ENCODE results near the gene JMJD4. TPM values are rescaled to one million over a fixed set of nuclear protein-coding genes. Genes with fewer than 3 reads are reported as not detected.

The JMJD4 gene
- total RNA-seq, 4 donors from 2014 or later = 13.4 to 20.0 (median 16.7) TPM

GRCh38 chr1:227768640-227769039 lies 33.5 kb upstream of the JMJD4 start:
- Histone ChIP-seq H3K9me3 (no peaks in the 10 kb centered on the region), H3K27ac (no peak overlapping the region), H3K27me3 (peaks cover 0 to 10% (median 0%) of the 10 kb centered on the region in 4 donors), H3K4me1 (peaks cover 6 to 22% (median 9%) of the 10 kb centered on the region in 3 donors), H3K36me3 (peaks cover 0 to 84% (median 8%) of the 10 kb centered on the region in 3 donors), H3K4me3 (no peak overlapping the region)
- no peak for DNase-seq
- 80% methylated on average over 6 of the region's 6 CpGs; no CpG with 5 or more reads in 1 of the 2 donors for WGBS, 2 donors
- TF ChIP-seq POLR2A (IDR thresholded peaks at IDR 0.05) (no peak), CTCF (IDR thresholded peaks at IDR 0.05) (no peak)
- intact Hi-C loops (cut with DNase I) = loop anchor here (10.0 kb wide), 1 partner anchor 116 kb away; no protein-coding TSS in a partner anchor

GRCh38 chr1:227768125-227768439 lies 33.0 kb upstream of the JMJD4 start:
- Histone ChIP-seq H3K27me3 (peaks cover 0 to 10% (median 0%) of the 10 kb centered on the region in 4 donors), H3K4me1 (peaks cover 10 to 27% (median 15%) of the 10 kb centered on the region in 3 donors), H3K9me3 (no peaks in the 10 kb centered on the region), H3K27ac (no peak overlapping the region), H3K4me3 (no peak overlapping the region), H3K36me3 (peaks cover 0 to 85% (median 8%) of the 10 kb centered on the region in 3 donors)
- no peak for DNase-seq
- WGBS, 2 donors = 98% methylated on average over 5 of the region's 7 CpGs; no CpG with 5 or more reads in 1 of the 2 donors
- TF ChIP-seq POLR2A (IDR thresholded peaks at IDR 0.05) (no peak), CTCF (IDR thresholded peaks at IDR 0.05) (no peak)
- intact Hi-C loops (cut with DNase I) = loop anchor here (10.0 kb wide), 1 partner anchor 117 kb away; no protein-coding TSS in a partner anchor

- DNase-seq = no peak
- WGBS, 2 donors = 90 to 100% methylated on average over 3 to 6 of the region's 6 CpGs
- H3K27me3 ChIP-seq = peaks cover 0 to 10% (median 0%) of the 10 kb centered on the region in 4 donors
- TF ChIP-seq POLR2A (IDR thresholded peaks at IDR 0.05) = no peak
- no peak for TF ChIP-seq CTCF (IDR thresholded peaks at IDR 0.05)
- no peak overlapping the region for H3K27ac ChIP-seq
- H3K4me1 ChIP-seq = peaks cover 14 to 32% (median 20%) of the 10 kb centered on the region in 3 donors
- peaks cover 0 to 83% (median 8%) of the 10 kb centered on the region in 3 donors for H3K36me3 ChIP-seq
- no peak overlapping the region for H3K4me3 ChIP-seq
- H3K9me3 ChIP-seq = no peaks in the 10 kb centered on the region
- intact Hi-C loops (cut with DNase I) = loop anchor here (10.0 kb wide), 1 partner anchor 117 kb away; no protein-coding TSS in a partner anchor
Measured at GRCh38 chr1:227767401-227768124, 32.5 kb upstream of the JMJD4 start.

GRCh38 chr1:227766653-227767277 lies 31.7 kb upstream of the JMJD4 start:
- Histone ChIP-seq H3K27me3 (peaks cover 0 to 10% (median 0%) of the 10 kb centered on the region in 4 donors), H3K36me3 (peaks cover 0 to 79% (median 8%) of the 10 kb centered on the region in 3 donors), H3K4me1 (peaks cover 20 to 40% (median 28%) of the 10 kb centered on the region in 3 donors), H3K4me3 (no peak overlapping the region), H3K9me3 (no peaks in the 10 kb centered on the region), H3K27ac (no peak overlapping the region)
- 75 to 80% methylated on average over 14 to 15 of the region's 19 CpGs for WGBS, 2 donors
- TF ChIP-seq CTCF (IDR thresholded peaks at IDR 0.05) = no peak
- no peak for TF ChIP-seq POLR2A (IDR thresholded peaks at IDR 0.05)
- no peak for DNase-seq
- intact Hi-C loops (cut with DNase I) = loop anchor here (10.0 kb wide), 1 partner anchor 118 kb away; no protein-coding TSS in a partner anchor
